Stimulated activated CD4-positive, alpha-beta T cell treated with anti-CD3 and anti-CD28 coated beads, Interleukin-2, amount 100 ng/mL, for 48 hours (primary cell): ENCODE data around the gene GPX1.

Experiments
- DNase-seq, 2 donors: peaks; one replicate each; pipeline ENCODE4 v3.0.0-alpha.2; 2020

GPX1 gene

GRCh38 chr3:49310677-49311076, 47.5 kb downstream of the GPX1 start:
- DNase-seq: no peak
